Ishikawa (cell line): ENCODE results near the gene AGMO.

Experiments
- CREB1 ChIP-seq: IDR thresholded peaks from 2 replicates; pipeline ENCODE4 v1.6.1; 2012; ENCODE audit warnings: low read depth
- YY1 ChIP-seq: IDR thresholded peaks from 2 replicates; pipeline ENCODE4 v1.6.1; 2012; ENCODE audit warnings: low read depth

DNA sequence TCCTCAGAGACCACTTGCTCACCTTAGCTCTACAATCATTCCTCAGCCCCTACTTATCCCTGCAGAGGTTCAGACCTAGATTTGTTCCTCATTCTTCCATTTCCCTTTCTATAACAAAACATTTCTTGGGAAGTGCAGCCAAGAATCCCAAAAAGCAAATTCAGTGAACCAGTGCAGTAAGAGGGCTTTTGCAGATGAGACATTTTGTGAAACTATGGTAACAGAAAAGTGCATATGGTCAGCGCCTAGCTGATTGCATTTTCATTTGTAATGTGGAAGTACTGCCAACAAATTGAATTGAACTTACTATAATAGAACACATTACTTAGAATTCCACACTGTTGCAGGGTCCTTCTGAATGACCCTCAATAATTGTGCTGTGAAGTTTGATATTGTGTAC lies 18.6 kb downstream of the AGMO start:
- TF ChIP-seq YY1 (no peak), CREB1 (no peak)
